OCI-LY3 (cell line): ENCODE results near the gene RHBDF2.

ENCODE experiments used
- H2AFZ ChIP-seq: fragments of 200-600, 300-600 bp; shearing (Covaris generic); 2 replicates; pipeline ENCODE4 v1.6.0; 2014; ENCODE audit warnings: antibody characterized with exemption, low read depth, low read length
- H3K27ac ChIP-seq: fragments of 200-600, 300-600 bp; sonication (generic); 2 replicates; pipeline ENCODE4 v1.5.1; 2014; ENCODE audit warnings: mild to moderate bottlenecking, low read length, moderate library complexity, mixed read lengths
- H3K27me3 ChIP-seq: fragments of 200-600, 300-600 bp; sonication (generic); 2 replicates; pipeline ENCODE4 v1.6.1; 2014; ENCODE audit warnings: low read depth, low read length, mixed read lengths
- H3K36me3 ChIP-seq: fragments of 200-600, 300-600 bp; sonication (generic); replicated peaks from 2 replicates; pipeline ENCODE3; 2014; ENCODE audit warnings: low read depth, low read length, mixed read lengths
- H3K4me1 ChIP-seq: fragments of 300-600, 200-600 bp; sonication (generic); 2 replicates; pipeline ENCODE4 v1.6.1; 2014; ENCODE audit warnings: low read length, mixed read lengths
- H3K4me2 ChIP-seq: fragments of 200-600, 300-600 bp; sonication (generic); 2 replicates; pipeline ENCODE4 v1.6.1; 2014; ENCODE audit warnings: low read length, mixed read lengths
- H3K4me3 ChIP-seq: fragments of 300-600, 200-600 bp; sonication (generic); 2 replicates; pipeline ENCODE4 v1.5.1; 2014; ENCODE audit warnings: antibody characterized with exemption, mild to moderate bottlenecking, low read length, moderate library complexity
- H3K79me2 ChIP-seq: fragments of 300-600, 200-600 bp; shearing (Covaris generic); 2 replicates; pipeline ENCODE4 v1.6.1; 2014; ENCODE audit warnings: mild to moderate bottlenecking, low read length, mixed read lengths
- H3K9ac ChIP-seq: fragments of 300-600, 200-600 bp; shearing (Covaris generic); 2 replicates; pipeline ENCODE4 v1.6.0; 2014; ENCODE audit warnings: mild to moderate bottlenecking, low read length, moderate library complexity
- H3K9me3 ChIP-seq: fragments of 200-600, 300-600 bp; shearing (Covaris generic); 2 replicates; pipeline ENCODE4 v1.6.1; 2014; ENCODE audit warnings: low read length, mixed read lengths; ENCODE audit not compliant: insufficient read depth
- H4K20me1 ChIP-seq: fragments of 200-600, 300-600 bp; sonication (generic); 2 replicates; pipeline ENCODE4 v1.6.1; 2016; ENCODE audit warnings: low read length, mixed read lengths; ENCODE audit not compliant: insufficient read depth
- EZH2phosphoT487 ChIP-seq: fragments of 200-600 bp; shearing (Covaris generic); IDR thresholded peaks from 2 replicates; pipeline ENCODE4 v1.6.1; 2018; ENCODE audit warnings: antibody characterized with exemption, mixed run types, low read depth
- TF ChIP-seq, protein P1 (sequence below): fragments of 200-600, 300-600 bp; sonication (generic); IDR thresholded peaks from 2 replicates; pipeline ENCODE4 v1.5.1; 2014; ENCODE audit warnings: antibody characterized with exemption, low read length, low read depth

RHBDF2 gene

DNA sequence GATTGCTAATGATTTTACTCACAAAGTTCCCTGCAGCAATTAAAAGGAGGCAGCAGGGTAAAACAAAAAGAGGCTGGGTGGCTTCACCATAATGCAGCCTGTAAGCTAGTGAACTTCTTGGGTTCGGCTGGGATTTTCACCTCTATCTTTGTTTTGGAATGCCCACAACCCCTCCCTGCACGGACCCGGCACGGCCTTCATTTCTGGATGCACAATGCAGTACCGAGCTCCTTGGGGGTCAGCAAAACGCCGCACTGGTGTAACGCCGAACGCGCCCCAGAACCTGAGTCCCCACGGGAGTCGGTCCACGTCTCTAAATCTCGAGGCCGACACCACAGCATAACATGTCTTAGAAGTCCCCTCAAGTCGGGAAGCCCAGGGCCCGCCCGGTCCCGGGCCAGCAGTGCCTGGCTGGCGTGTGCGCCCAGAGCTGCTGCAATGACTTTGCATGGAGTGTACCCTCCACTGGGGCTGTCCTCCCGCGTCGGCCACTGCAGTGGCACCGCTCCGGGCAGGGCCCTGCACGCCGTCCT lies 49.0 kb downstream of the RHBDF2 start:
- Histone ChIP-seq H3K36me3 (peaks cover 5% of the 10 kb centered on the region), H3K9me3 (no peaks in the 10 kb centered on the region), H4K20me1 (peaks cover 47% of the 10 kb centered on the region), H3K27me3 (no peaks in the 10 kb centered on the region), H3K79me2 (peaks cover 56% of the 10 kb centered on the region), H3K27ac (no peak overlapping the region), H3K4me2 (peak overlapping the region; percentile 82), H3K4me1 (peaks cover 19% of the 10 kb centered on the region), H2AFZ (no peak overlapping the region), H3K9ac (peak overlapping the region; percentile 80), H3K4me3 (peak overlapping the region; percentile 92)
- TF ChIP-seq, protein P1, sequence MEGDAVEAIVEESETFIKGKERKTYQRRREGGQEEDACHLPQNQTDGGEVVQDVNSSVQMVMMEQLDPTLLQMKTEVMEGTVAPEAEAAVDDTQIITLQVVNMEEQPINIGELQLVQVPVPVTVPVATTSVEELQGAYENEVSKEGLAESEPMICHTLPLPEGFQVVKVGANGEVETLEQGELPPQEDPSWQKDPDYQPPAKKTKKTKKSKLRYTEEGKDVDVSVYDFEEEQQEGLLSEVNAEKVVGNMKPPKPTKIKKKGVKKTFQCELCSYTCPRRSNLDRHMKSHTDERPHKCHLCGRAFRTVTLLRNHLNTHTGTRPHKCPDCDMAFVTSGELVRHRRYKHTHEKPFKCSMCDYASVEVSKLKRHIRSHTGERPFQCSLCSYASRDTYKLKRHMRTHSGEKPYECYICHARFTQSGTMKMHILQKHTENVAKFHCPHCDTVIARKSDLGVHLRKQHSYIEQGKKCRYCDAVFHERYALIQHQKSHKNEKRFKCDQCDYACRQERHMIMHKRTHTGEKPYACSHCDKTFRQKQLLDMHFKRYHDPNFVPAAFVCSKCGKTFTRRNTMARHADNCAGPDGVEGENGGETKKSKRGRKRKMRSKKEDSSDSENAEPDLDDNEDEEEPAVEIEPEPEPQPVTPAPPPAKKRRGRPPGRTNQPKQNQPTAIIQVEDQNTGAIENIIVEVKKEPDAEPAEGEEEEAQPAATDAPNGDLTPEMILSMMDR, result no peak

GRCh38 chr17:76451506-76451905 lies 49.7 kb downstream of the RHBDF2 start:
- Histone ChIP-seq H2AFZ (no peak overlapping the region), H4K20me1 (peaks cover 54% of the 10 kb centered on the region), H3K9me3 (no peaks in the 10 kb centered on the region), H3K4me2 (peak overlapping the region; percentile 82), H3K9ac (peak overlapping the region; percentile 80; the same call in 1 of the 2 replicates), H3K79me2 (peaks cover 63% of the 10 kb centered on the region), H3K27ac (no peak overlapping the region), H3K36me3 (peaks cover 5% of the 10 kb centered on the region), H3K27me3 (no peaks in the 10 kb centered on the region), H3K4me1 (peaks cover 19% of the 10 kb centered on the region), H3K4me3 (peak overlapping the region; percentile 92)
- TF ChIP-seq, protein P1, result no peak
- no peak for TF ChIP-seq EZH2phosphoT487

DNA sequence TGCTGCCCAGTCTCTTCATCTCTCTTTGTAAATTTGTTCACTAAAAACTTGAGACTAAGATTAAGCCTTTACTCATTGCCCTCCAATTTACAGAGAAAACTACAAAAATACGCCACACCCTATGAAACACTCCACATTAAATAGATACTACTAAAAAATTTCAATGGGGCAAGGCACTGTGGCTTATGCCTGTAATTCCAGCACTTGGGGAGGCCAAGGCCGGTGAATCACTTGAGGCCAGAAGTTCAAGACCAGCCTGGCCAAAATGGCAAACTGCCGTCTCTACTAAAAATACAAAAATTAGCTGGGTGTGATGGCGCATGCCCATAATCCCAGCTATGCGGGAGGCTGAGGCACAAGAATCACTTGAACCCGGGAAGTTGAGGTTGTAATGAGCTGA lies 52.1 kb downstream of the RHBDF2 start:
- H3K79me2 ChIP-seq, result peaks cover 87% of the 10 kb centered on the region
- no peaks in the 10 kb centered on the region for H3K27me3 ChIP-seq
- H3K27ac ChIP-seq, result no peak overlapping the region
- H3K4me2 ChIP-seq, result no peak overlapping the region
- no peak overlapping the region for H3K4me3 ChIP-seq
- peaks cover 78% of the 10 kb centered on the region for H4K20me1 ChIP-seq
- no peak overlapping the region for H3K9ac ChIP-seq
- H3K9me3 ChIP-seq, result no peaks in the 10 kb centered on the region
- H2AFZ ChIP-seq, result no peak overlapping the region
- peaks cover 24% of the 10 kb centered on the region for H3K4me1 ChIP-seq
- H3K36me3 ChIP-seq, result peaks cover 5% of the 10 kb centered on the region
- TF ChIP-seq, protein P1, result no peak
- no peak for TF ChIP-seq EZH2phosphoT487

DNA sequence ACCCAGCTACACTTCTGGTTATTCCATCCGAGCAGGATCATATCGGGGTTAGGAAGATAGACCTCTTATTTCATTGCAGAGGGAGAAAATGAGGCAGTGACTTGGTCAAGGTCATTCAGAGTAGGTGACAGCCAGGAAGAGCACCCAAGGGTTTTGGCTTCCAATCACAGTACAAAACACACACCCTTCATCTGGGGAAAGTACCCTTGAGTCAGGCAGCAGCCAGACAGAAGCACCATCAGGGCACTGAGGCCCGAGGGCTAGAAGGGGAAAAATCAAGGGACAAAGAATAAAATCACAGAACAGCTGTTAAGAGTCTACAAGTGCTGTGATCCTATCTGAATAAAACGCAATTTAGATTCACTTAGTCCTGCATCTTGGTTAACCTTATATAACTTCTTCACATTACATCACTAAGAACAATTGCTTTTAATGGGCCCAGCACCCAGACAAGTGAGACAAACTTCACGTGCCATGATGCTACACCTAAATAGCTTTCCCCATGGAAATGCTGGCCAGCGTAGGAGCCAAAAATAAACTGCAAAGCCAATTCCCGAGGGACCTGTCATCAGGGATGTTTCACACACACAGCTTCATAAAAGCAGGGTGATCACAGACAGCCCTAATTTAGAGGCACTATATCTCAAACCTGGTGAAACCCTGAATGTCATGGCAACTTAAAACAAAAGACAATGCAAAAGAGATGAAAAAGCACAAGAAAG lies 53.1 kb downstream of the RHBDF2 start:
- Histone ChIP-seq H3K27me3 (no peaks in the 10 kb centered on the region), H3K36me3 (peaks cover 5% of the 10 kb centered on the region), H3K27ac (no peak overlapping the region), H4K20me1 (peaks cover 81% of the 10 kb centered on the region), H2AFZ (no peak overlapping the region), H3K4me1 (peaks cover 30% of the 10 kb centered on the region), H3K79me2 (peaks cover 97% of the 10 kb centered on the region), H3K9ac (no peak overlapping the region), H3K4me3 (no peak overlapping the region), H3K9me3 (no peaks in the 10 kb centered on the region), H3K4me2 (no peak overlapping the region)
- no peak for TF ChIP-seq EZH2phosphoT487
- TF ChIP-seq, protein P1, result no peak
